Stimulated activated CD8-positive, alpha-beta memory T cell treated with anti-CD3 and anti-CD28 coated beads, Interleukin-15, amount 100 ng/mL, for 48 hours (primary cell): ENCODE data around the gene MB.

Experiments used
- DNase-seq, 2 donors: peaks; one replicate each; pipeline ENCODE4 v3.0.0-alpha.2; 2020; ENCODE audit warnings: low read depth in 2 of 2

The MB gene

DNA sequence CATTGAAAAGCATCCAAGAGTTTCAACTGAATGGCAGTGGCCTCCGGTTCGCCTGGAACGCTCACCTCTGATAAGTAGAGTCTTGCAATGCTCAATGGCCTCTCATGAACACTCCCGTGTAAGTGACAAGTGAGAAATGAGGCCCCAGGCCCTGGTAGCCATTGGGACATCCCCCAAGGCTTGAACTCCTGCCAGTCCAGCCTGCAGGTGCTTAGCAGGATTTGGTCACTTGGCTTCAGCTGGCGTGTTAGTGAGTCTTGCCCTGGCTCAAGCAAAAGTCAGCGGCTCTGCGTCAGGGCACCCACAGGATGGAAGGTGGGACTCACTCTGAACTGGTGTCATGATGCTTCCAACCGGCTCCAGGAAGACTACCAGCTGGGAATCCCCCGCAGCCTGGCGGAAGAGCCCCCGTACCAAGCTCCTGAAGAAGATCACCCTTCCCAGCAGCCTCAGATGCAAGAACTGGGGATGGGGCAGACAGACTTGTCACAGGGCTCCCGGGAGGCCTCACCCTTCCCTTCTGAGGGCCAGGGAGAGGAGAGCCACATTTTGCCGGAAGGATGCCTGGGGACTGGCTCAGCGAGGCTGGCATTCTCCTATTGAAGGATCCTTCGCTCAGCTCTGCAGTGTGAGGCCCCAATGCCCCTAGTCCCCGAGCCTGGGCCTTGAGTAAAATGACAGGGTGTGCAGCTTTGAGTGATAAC is 19.3 kb downstream of the MB start:
- no peak for DNase-seq

DNA sequence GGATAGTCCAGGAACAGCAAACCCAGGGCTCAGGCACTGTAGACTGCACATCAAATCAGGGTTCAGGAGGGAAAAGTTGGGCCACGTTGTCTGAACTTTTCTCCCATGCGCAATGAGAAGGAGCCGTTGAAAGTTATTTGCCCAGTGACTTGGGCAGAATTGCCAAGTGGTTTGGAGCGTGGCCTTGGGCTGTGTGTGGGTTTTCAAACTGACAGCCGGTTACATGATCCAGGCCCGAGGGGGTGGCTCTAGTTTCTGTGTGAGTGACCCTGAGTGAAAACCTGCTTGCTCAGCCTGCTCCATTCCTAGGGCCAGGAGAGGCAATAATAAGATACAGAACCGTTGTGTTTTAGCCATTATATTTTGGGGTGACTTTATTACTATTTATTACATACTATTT is 20.3 kb downstream of the MB start:
- DNase-seq, result no peak

- DNase-seq, result no peak
Measured at GRCh38 chr22:35594686-35595085, 22.4 kb downstream of the MB start.

DNA sequence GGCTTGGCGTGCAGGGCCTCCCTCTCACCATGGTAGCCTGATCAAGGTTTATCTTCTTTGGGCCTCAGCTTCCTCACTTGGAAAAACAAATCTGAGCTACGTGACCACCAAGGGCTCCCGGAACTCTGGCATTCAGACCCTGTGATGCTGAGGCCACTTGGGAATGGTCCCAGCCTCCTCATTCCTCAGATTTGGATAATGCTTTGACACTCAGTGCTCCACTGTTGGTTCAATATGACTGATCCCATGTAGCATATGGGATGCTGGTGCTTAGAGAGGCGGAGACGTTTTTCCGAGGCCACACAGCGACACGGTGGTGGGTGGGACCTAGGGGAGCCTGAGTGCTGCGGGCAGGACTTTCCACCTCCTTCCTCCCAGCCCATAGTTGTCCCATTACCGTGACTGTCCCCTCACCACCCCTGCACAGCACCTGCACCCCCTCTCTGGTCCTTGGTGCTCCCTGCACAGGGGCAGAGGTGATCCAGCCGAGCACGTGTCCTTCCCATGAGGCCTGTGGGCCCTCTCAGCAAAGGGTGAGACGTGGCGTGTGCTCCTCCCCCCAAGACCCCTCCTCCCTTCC is 23.1 kb downstream of the MB start:
- no peak for DNase-seq

DNA sequence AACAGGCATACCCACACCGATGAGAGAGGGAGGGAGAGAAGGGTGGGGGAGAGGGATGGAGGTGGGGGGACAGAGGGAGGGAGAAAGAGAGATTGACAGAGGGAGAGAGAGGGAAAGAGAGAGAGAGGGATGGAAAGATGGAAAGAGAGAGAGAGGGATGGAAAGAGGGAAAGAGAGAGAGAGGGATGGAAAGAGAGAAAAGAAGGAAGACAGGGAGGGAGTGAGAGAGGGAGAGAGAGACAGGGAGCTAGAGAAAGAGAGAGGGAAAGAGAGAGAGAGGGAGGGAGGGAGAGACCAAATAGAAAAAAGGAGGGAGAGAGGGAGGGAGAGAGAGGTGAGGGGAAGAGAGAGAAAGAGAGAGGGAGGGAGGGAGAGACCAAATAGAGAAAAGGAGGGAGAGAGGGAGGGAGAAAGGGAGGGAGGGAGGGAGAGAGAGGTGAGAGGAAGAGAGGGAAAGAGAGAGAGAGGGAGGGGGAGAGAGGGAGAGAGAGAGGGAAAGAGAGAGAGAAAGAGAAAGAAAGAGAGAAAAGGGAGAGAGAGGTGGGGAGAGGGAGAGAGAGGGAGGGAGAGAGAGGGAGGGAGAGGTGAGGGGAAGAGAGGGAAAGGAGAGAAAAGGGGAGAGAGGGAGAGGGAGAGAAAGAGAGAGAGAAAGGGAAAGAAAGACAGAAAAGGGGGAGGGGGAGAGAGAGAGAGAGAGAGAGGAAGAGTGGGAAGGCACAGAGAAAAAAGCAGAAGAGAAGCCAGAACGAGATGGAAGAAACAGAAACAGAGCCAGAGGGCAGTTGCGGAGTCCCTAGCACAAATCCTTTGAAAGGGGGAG is 23.8 kb downstream of the MB start:
- no peak for DNase-seq

- no peak for DNase-seq
Measured at GRCh38 chr22:35592418-35592967, 24.6 kb downstream of the MB start.

- DNase-seq, result no peak
Measured at GRCh38 chr22:35591714-35592417, 25.3 kb downstream of the MB start.

DNA sequence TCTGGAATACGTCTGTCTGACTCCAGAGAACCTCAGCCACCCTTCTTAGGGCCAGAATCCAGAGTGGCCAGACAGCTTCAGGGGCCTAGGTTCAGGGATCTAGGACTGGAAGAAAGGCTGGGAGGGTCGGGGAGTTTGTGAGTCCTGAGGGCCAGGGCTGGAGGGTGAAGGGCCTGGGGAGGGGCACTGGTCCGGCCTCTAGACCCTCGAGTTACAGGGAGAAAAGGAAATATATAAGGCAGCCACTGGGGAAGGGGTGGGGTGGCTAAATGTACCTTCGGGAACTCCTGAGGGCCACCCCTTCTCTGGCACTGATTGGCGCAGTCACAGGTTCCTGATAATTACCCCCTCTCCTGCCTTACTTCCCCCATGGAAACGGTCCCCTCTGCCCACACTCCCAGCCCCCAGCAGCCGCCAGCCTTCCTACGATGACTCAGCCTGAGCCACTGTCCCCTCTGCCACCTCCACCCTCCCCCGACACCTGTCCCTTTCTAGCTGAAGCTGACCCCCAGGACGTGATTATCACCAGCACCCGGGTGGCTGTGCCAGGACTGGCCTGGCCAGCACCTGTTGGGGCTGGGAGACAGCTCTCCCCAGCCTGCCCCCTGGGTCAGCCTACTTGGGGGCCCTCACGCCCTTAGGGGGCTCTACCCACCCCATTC is 26.4 kb downstream of the MB start:
- no peak for DNase-seq

DNA sequence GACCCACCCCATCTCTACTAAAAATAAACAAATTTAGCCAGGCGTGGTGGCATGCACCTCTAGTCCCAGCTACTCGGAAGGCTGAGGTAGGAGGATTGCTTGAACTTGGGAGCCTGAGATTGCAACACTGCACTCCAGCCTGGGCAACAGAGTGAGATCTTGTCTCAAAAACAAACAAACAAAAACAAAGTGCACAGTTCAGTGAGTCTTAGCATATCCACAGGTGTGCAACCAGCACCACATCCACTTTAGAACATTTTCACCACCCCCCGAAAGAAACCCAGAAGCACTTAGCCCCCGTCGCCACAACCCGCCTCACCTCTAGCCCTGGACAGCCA is 27.4 kb downstream of the MB start:
- DNase-seq, result no peak

- DNase-seq, result no peak
Measured at GRCh38 chr22:35589071-35589755, 27.9 kb downstream of the MB start.

- no peak for DNase-seq
Measured at GRCh38 chr22:35587896-35588295, 29.2 kb downstream of the MB start.

GRCh38 chr22:35587447-35587870 is 29.7 kb downstream of the MB start:
- no peak for DNase-seq

- DNase-seq, result no peak
Measured at GRCh38 chr22:35586771-35587170, 30.4 kb downstream of the MB start.

- DNase-seq, result no peak
Measured at GRCh38 chr22:35582861-35583670, 34.1 kb downstream of the MB start.

GRCh38 chr22:35582218-35582860 is 34.8 kb downstream of the MB start:
- no peak for DNase-seq

DNA sequence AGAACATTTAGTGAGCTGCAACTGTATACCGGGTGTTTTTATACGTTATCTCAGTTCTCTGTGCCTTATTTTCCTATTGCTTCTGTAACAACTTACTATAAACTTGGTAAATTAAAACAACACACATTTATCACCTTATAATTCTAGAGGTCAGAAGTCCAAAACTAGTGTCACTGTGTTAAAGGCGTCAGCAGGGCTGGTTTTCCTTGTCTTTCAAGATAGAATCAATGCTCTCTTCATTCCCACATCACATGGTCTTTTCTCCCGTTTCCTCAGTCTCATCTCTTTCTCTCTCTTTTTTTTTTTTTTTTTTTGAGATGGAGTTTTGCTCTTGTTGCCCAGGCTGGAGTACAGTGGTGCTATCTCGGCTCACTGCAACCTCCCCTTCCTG is 36.1 kb downstream of the MB start:
- DNase-seq, result no peak

DNA sequence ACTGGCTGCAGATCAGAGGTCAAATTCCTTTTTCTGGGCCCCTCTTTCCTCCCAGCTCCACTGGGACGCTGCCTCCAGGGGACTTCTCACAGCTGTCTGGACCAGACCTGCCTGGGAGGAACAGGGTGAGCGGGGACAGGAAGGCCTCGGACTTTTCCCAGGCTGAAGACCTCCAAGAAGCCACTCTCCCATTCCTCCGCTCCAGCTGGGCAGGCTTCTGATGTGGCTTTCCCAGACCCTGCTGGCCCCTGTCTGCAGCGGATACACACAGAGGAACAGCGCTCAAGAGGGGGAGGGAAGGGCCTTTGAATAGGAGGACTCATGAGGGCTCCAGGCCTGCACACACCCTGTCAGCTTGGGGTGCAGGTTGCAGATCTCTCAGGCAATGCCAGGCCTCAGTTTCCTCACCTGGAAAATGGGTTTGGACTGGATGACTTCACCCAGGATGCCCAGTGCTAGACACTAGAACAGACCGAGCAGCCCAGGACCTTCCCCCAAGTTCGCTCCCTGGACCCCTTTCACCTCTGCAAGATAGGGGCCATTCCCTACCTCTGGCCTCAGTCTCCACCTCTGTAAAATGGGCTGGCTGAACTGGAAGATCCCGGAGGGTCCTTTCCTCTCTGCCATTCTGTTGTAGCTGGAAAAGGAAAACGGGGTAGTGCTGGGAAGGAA is 36.6 kb downstream of the MB start:
- no peak for DNase-seq

GRCh38 chr22:35578836-35579575 is 38.1 kb downstream of the MB start:
- DNase-seq, result no peak
